Kidney (tissue), 14 donors: ENCODE data around the gene ACTRT2. TPM values are rescaled to one million over a fixed set of nuclear protein-coding genes. Genes with fewer than 3 reads are reported as not detected.

Experiments
- DNase-seq, 5 donors: peaks; one replicate each; pipeline ENCODE4 v3.0.0-alpha.2; 2013 to 2020
- FAIRE-seq: peaks from 2 replicates; lab custom pipeline; 2012; peaks lifted over from hg19 to GRCh38; lab: Jason Lieb, UNC
- H3K27ac ChIP-seq, 2 donors: one replicate each; pipeline ENCODE4 v1.7.0; 2013; ENCODE audit warnings: low read depth in 2 of 2, low read length in 2 of 2, inconsistent platforms in 1 of 2
- H3K27me3 ChIP-seq: one replicate; pipeline ENCODE4 v1.7.1; 2013; ENCODE audit warnings: low read length, inconsistent platforms; ENCODE audit not compliant: control insufficient read depth, insufficient read depth
- H3K36me3 ChIP-seq, 3 donors: one replicate each; pipeline versions ENCODE4 v1.7.0 to v1.7.1; 2013; ENCODE audit warnings: low read length in 3 of 3, control low read depth in 1 of 3, inconsistent platforms in 1 of 3; ENCODE audit not compliant: insufficient read depth in 3 of 3, control insufficient read depth in 2 of 3
- H3K4me1 ChIP-seq, 3 donors: one replicate each; pipeline versions ENCODE4 v1.7.0 to v1.7.1; 2013; ENCODE audit warnings: low read length in 3 of 3, inconsistent platforms in 1 of 3, low read depth in 1 of 3; ENCODE audit not compliant: control insufficient read depth in 2 of 3, insufficient read depth in 2 of 3
- H3K4me3 ChIP-seq, 3 donors: one replicate each; pipeline versions ENCODE4 v1.7.0 to v1.8.1; 2013; ENCODE audit warnings: low read length in 3 of 3, control low read depth in 1 of 3, inconsistent platforms in 1 of 3
- H3K9ac ChIP-seq, 3 donors: one replicate each; pipeline versions ENCODE4 v1.7.0 to v1.7.1; 2013; ENCODE audit warnings: low read length in 3 of 3, control low read depth in 1 of 3, inconsistent platforms in 1 of 3
- H3K9me3 ChIP-seq, 3 donors: one replicate each; pipeline versions ENCODE4 v1.7.0 to v1.7.1; 2013; ENCODE audit warnings: low read length in 3 of 3, control low read depth in 1 of 3, inconsistent platforms in 1 of 3; ENCODE audit not compliant: control insufficient read depth in 2 of 3, insufficient read depth in 1 of 3
- intact Hi-C: fragments of 100-400 bp; cut with DNase I; formaldehyde crosslinking; loops from one replicate; pipeline ENCODE4 v1.11.1; 2022
- polyA plus RNA-seq: library from polyadenylated mRNA; stranded (reverse); fragments of 350-450 nt; fragmentation: Illumina TruSeq; extraction: RNeasy Lipid Tissue Mini Kit (QIAGEN cat#74804); gene quantifications from one replicate; pipeline ENCODE4 v1.2.3, GENCODE V29; 2014; ENCODE audit warnings: low read depth, low replicate concordance; ENCODE audit not compliant: insufficient read depth
- total RNA-seq: library from RNA; stranded (reverse); fragmentation: NEBNext Ultra II Directional; extraction: Animal tissue kit (Norgen Biotek cat#: 25700); gene quantifications from one replicate; pipeline ENCODE4 v1.2.1, GENCODE V29; 2021
- TF ChIP-seq, protein P1 (sequence below): IDR thresholded peaks from 3 replicates; pipeline ENCODE4 v1.5.1; 2012; ENCODE audit warnings: mild to moderate bottlenecking, moderate library complexity, borderline replicate concordance; ENCODE audit not compliant: insufficient read depth; ENCODE audit errors: extremely low read depth
- donor health status: control.
- donor health status: control.
- donor health status: control.
- donor health status: control.
- donor health status: control.
- donor health status: DM: yes; HTN: yes; CAD: no.
- donor health status: Normal renal cell carcinoma (clear cell type).

ACTRT2 gene
- total and polyA plus RNA-seq, 2 donors from 2014 or later = not detected

DNA sequence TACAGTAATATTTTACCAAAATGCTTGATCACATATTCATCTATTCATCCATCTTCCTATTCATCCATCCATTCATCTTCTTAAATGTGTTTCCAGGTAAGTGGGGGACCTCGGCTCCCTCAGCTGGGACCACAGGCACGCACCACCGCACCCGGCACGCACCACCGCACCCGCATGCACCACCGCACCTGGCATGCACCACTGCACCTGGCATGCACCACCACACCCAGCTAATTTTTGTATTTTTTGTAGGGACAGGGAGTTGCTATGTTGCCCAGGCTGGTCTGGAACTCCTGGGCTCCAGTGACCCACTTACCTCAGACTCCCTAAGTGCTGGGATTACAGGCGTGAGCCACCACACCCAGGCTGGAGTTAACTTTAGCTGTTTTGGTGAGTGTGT is 21.2 kb downstream of the ACTRT2 start:
- TF ChIP-seq, protein P1, sequence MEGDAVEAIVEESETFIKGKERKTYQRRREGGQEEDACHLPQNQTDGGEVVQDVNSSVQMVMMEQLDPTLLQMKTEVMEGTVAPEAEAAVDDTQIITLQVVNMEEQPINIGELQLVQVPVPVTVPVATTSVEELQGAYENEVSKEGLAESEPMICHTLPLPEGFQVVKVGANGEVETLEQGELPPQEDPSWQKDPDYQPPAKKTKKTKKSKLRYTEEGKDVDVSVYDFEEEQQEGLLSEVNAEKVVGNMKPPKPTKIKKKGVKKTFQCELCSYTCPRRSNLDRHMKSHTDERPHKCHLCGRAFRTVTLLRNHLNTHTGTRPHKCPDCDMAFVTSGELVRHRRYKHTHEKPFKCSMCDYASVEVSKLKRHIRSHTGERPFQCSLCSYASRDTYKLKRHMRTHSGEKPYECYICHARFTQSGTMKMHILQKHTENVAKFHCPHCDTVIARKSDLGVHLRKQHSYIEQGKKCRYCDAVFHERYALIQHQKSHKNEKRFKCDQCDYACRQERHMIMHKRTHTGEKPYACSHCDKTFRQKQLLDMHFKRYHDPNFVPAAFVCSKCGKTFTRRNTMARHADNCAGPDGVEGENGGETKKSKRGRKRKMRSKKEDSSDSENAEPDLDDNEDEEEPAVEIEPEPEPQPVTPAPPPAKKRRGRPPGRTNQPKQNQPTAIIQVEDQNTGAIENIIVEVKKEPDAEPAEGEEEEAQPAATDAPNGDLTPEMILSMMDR = no peak
- Histone ChIP-seq H3K4me1 (no peaks in the 10 kb centered on the region), H3K9ac (no peak overlapping the region), H3K4me3 (no peak overlapping the region), H3K9me3 (no peaks in the 10 kb centered on the region), H3K36me3 (no peaks in the 10 kb centered on the region), H3K27ac (no peak overlapping the region), H3K27me3 (no peaks in the 10 kb centered on the region)
- intact Hi-C loops = no loop called here
- DNase-seq (peak in 2 of 5 donors; percentile 29 to 39), FAIRE-seq (no peak)

DNA sequence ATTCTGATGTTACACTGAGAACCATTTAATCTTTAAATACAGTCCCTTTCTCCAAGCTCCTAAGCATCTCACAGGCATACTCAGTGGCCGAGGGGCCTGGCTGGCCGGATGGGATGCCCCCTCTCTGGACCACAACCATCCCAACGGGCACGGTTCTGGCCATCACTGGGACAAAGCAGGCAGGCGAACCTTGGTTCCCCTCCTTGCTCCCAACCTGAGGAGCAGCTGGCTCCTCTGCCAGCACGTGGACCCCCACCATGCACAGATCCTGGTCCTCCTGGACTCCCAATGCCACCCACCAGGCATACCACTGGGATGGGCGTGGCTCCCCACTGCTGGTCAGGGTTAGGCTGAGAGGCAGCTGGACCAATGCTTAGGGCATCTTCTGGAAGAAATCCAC is 27.9 kb downstream of the ACTRT2 start:
- FAIRE-seq = no peak
- no peaks in the 10 kb centered on the region for H3K36me3 ChIP-seq
- peak in 2 of 5 donors; percentile 13 to 67 for DNase-seq
- no peaks in the 10 kb centered on the region for H3K4me1 ChIP-seq
- no peak overlapping the region for H3K9ac ChIP-seq
- H3K9me3 ChIP-seq = peaks cover 0 to 5% (median 0%) of the 10 kb centered on the region in 3 donors
- no peak overlapping the region for H3K27ac ChIP-seq
- intact Hi-C loops = no loop called here
- TF ChIP-seq, protein P1 = no peak
- no peak overlapping the region for H3K4me3 ChIP-seq
- no peaks in the 10 kb centered on the region for H3K27me3 ChIP-seq

DNA sequence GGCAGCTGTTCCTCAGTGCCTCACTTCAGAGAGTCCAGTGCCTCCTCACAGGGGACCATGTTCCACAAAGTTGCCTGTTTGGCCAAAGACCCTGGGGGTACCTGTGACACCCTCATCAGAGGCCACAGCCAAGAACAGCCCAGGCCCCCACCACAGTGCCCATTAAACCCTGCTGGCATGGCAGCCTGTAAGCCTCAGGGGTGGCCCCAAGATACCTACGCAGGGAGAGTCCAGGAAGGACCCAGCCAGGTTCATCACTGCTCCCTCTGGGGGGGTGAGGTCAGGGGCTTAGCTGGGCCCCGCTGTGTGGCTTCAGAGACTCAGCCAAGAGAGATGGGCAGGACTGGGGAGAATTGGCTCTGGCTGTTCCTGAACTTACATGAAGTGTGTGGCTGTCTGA is 28.6 kb downstream of the ACTRT2 start:
- FAIRE-seq = no peak
- TF ChIP-seq, protein P1 = no peak
- Histone ChIP-seq H3K9ac (no peak overlapping the region), H3K27me3 (no peaks in the 10 kb centered on the region), H3K36me3 (no peaks in the 10 kb centered on the region), H3K27ac (no peak overlapping the region), H3K4me1 (no peaks in the 10 kb centered on the region), H3K4me3 (no peak overlapping the region), H3K9me3 (peaks cover 0 to 5% (median 0%) of the 10 kb centered on the region in 3 donors)
- intact Hi-C loops = no loop called here
- DNase-seq = peak in 2 of 5 donors; percentile 9 to 32

DNA sequence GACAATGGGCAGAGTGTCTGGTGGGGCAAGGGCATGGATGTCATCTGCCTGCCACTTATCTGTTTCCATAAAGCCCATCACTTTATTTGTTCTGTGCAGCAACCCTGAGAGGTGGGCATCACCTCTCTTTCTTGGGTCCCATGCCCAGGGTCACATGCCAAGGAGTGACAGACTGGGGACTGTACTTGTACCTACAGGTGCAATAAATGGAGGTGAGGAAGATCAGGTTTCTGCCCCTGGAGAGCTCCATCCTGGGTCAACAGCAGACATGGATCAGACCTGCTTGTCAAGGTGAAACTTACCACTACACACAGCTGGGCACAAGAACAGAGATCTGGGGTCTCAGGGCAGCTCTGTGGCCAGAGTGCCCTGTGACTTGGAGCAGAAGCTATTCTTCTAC is 29.3 kb downstream of the ACTRT2 start:
- TF ChIP-seq, protein P1 = no peak

More for the DNA sequence above, 29.3 kb downstream of the ACTRT2 start:
- no peak for FAIRE-seq
- no peak overlapping the region for H3K4me3 ChIP-seq
- intact Hi-C loops = no loop called here
- H3K27me3 ChIP-seq = no peaks in the 10 kb centered on the region
- DNase-seq = peak in 1 of 5 donors; percentile 17
- H3K4me1 ChIP-seq = no peaks in the 10 kb centered on the region
- no peak overlapping the region for H3K27ac ChIP-seq
- no peaks in the 10 kb centered on the region for H3K36me3 ChIP-seq
- peaks cover 0 to 5% (median 0%) of the 10 kb centered on the region in 3 donors for H3K9me3 ChIP-seq
- no peak overlapping the region for H3K9ac ChIP-seq
